ENCODE results near the gene ZNF627. TPM values are rescaled to one million over a fixed set of nuclear protein-coding genes. Genes with fewer than 3 reads are reported as not detected.
A peak's percentile ranks its signal among the peaks of the same experiment; 100 is the strongest.
"Not testable (repeated sequence)": the region's sequence is repeated elsewhere in the genome, so short reads cannot be mapped to it uniquely, and the experiment has no call there.

Gene ZNF627
- total RNA-seq, 1 donor from 2014 or later: 7.1 TPM

GRCh38 chr19:11633223-11633622 lies 35.9 kb downstream of the ZNF627 start:
- Histone ChIP-seq H3K27me3 (no peaks in the 10 kb centered on the region), H3K9me3 (no peaks in the 10 kb centered on the region), H3K27ac (no peak overlapping the region), H3K36me3 (no peaks in the 10 kb centered on the region), H3K4me3 (no peak overlapping the region), H3K4me1 (no peaks in the 10 kb centered on the region)
- no peak for TF ChIP-seq POLR2AphosphoS5 (IDR thresholded peaks at IDR 0.05; ENCODE audit: insufficient read depth in 1 of 2, low read depth in 1 of 2)
- TF ChIP-seq POLR2A (IDR thresholded peaks at IDR 0.05): no peak
- no peak for TF ChIP-seq CTCF (IDR thresholded peaks at IDR 0.05)
- intact Hi-C loops (cut with DNase I): no loop called here
- no peak for DNase-seq (ENCODE audit: extremely low spot score in 2 of 2)

GRCh38 chr19:11634018-11634662 lies 36.9 kb downstream of the ZNF627 start:
- DNase-seq (ENCODE audit: extremely low spot score in 2 of 2); H3K9me3 ChIP-seq; H3K27me3 ChIP-seq; H3K4me1 ChIP-seq; H3K4me3 ChIP-seq; intact Hi-C loops (cut with DNase I); H3K36me3 ChIP-seq; H3K27ac ChIP-seq: not testable (repeated sequence)

- H3K36me3 ChIP-seq: no peaks in the 10 kb centered on the region
- H3K4me1 ChIP-seq: peaks cover 6% of the 10 kb centered on the region
- intact Hi-C loops (cut with DNase I): no loop called here
- H3K4me3 ChIP-seq: peak overlapping the region; percentile 69 to 70
- no peaks in the 10 kb centered on the region for H3K27me3 ChIP-seq
- H3K27ac ChIP-seq: no peak overlapping the region
- no peak for TF ChIP-seq POLR2A (IDR thresholded peaks at IDR 0.05)
- no peaks in the 10 kb centered on the region for H3K9me3 ChIP-seq
- DNase-seq (ENCODE audit: extremely low spot score in 2 of 2): no peak
Observed at GRCh38 chr19:11639245-11639601, 41.9 kb downstream of the ZNF627 start.

- Histone ChIP-seq H3K27ac (peak overlapping the region; percentile 40), H3K36me3 (no peaks in the 10 kb centered on the region), H3K4me1 (peaks cover 6% of the 10 kb centered on the region), H3K27me3 (no peaks in the 10 kb centered on the region), H3K4me3 (peak overlapping the region; percentile 69 to 70), H3K9me3 (no peaks in the 10 kb centered on the region)
- DNase-seq (ENCODE audit: extremely low spot score in 2 of 2): peak in 1 of 2 donors; percentile 88
- TF ChIP-seq POLR2A (IDR thresholded peaks at IDR 0.05) (no peak), POLR2AphosphoS5 (IDR thresholded peaks at IDR 0.05; ENCODE audit: insufficient read depth in 1 of 2, low read depth in 1 of 2) (peak; percentile 42 to 48)
- intact Hi-C loops (cut with DNase I): no loop called here
Observed at GRCh38 chr19:11639602-11640471, 42.6 kb downstream of the ZNF627 start.

DNA sequence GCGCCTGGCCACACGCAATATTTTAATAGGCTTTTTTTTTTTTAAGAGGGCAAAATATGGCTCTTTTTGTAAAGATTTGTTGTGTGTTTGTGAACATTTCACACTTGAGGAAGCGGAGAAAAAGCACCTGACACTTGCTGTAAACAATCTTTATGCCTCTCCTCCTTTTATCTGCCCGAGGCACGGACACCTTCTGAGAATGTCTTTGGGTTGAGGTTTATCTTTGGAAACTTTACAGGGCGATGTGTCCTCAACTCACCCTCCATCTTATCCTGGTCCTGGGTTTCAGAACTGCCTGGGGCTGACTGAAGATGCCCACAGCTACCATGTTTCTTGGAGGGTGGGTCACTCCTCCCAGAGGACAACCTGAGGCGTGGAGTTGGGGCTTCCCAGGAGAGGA lies 44.0 kb downstream of the ZNF627 start:
- peaks cover 6% of the 10 kb centered on the region for H3K4me1 ChIP-seq
- intact Hi-C loops (cut with DNase I): no loop called here
- no peaks in the 10 kb centered on the region for H3K36me3 ChIP-seq
- no peaks in the 10 kb centered on the region for H3K9me3 ChIP-seq
- no peak overlapping the region for H3K27ac ChIP-seq
- H3K27me3 ChIP-seq: no peaks in the 10 kb centered on the region
- DNase-seq (ENCODE audit: extremely low spot score in 2 of 2): no peak
- H3K4me3 ChIP-seq: no peak overlapping the region
- TF ChIP-seq CTCF (IDR thresholded peaks at IDR 0.05): no peak
- TF ChIP-seq POLR2A (IDR thresholded peaks at IDR 0.05): no peak

DNA sequence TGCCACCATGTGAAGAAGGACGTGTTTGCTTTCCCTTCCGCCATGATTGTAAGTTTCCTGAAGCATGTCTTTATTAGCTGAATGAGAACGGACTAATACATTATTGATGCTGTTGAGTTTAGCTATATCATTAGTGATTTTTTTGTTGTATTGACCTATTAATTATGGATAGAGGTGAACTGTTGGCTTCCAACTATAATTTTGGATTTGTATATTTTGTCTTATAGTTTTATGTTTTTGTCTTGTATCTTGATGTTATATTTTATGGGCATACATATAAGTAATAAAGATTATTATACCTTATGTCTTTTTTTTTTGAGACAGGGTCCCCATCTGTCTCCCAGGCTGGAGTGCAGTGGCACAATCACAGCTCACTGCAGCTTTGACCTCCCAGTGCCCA lies 45.6 kb downstream of the ZNF627 start:
- TF ChIP-seq POLR2AphosphoS5 (IDR thresholded peaks at IDR 0.05; ENCODE audit: insufficient read depth in 1 of 2, low read depth in 1 of 2): no peak
- TF ChIP-seq POLR2A (IDR thresholded peaks at IDR 0.05): no peak
- no peak for TF ChIP-seq CTCF (IDR thresholded peaks at IDR 0.05)
- Histone ChIP-seq H3K27me3 (no peaks in the 10 kb centered on the region), H3K36me3 (no peaks in the 10 kb centered on the region), H3K4me1 (peaks cover 6% of the 10 kb centered on the region), H3K27ac (no peak overlapping the region), H3K4me3 (no peak overlapping the region), H3K9me3 (no peaks in the 10 kb centered on the region)
- intact Hi-C loops (cut with DNase I): no loop called here
- no peak for DNase-seq (ENCODE audit: extremely low spot score in 2 of 2)
